ENCODE measurements around the gene PPIAL4G. TPM values are rescaled to one million over a fixed set of nuclear protein-coding genes. Genes with fewer than 3 reads are reported as not detected.
A peak's percentile ranks its signal among the peaks of the same experiment; 100 is the strongest.
"Not testable (repeated sequence)": the region's sequence is repeated elsewhere in the genome, so short reads cannot be mapped to it uniquely, and the experiment has no call there.

The PPIAL4G gene
- total and polyA plus RNA-seq, 2 of the 13 experiments (the other 11 are each of a cell fraction or from before 2014, with no cell fraction given) = not detected

- POLR2A ChIA-PET; H4K20me1 ChIP-seq (ENCODE audit: insufficient read depth, low read length); H3K27ac ChIP-seq (ENCODE audit: extremely low read length, insufficient read depth, low read length); BruUV-seq (replicated peaks); in situ Hi-C loops (cut with HindIII; ENCODE audit: extremely low pct_ligation_motif_present, low pct_unique_long_range_greater_than_20kb); intact Hi-C loops (cut with micrococcal nuclease; ENCODE audit: unreplicated experiment); CTCF ChIA-PET (ENCODE audit: low intra/inter-chr PET ratio, low total read pairs); H3K4me1 ChIP-seq (ENCODE audit: insufficient read depth, low read length); ATAC-seq; H3K36me3 ChIP-seq (replicated peaks in 1 of 2; ENCODE audit: control insufficient read depth in 1 of 2, insufficient read depth in 2 of 2, low read length in 2 of 2); H2AFZ ChIP-seq (ENCODE audit: low read length); H3K79me2 ChIP-seq (ENCODE audit: insufficient read depth, low read length); FAIRE-seq; H3K9ac ChIP-seq (ENCODE audit: insufficient read depth, low read depth, low read length); H3K9me3 ChIP-seq (ENCODE audit: low read length); H3K27me3 ChIP-seq (ENCODE audit: control insufficient read depth in 1 of 2, insufficient read depth in 2 of 2, low read length in 2 of 2): not testable (repeated sequence)
- TF ChIP-seq MAF1 (CRISPR knock-in tag; IDR thresholded peaks at IDR 0.05; ENCODE audit: borderline replicate concordance) (peak; percentile 66; the same call in 1 of the 2 replicates), CEBPG (CRISPR knock-in tag; IDR thresholded peaks at IDR 0.05) (peak; percentile 64), HNRNPLL (IDR thresholded peaks at IDR 0.05; ENCODE audit: low read depth, low read length, poor library complexity, severe bottlenecking) (peak; percentile 23), HDAC2 (CRISPR knock-in tag; IDR thresholded peaks at IDR 0.05) (0 out of 2 replicates have a peak, but pooled peaks have one; percentile 17), ZNF264 (CRISPR knock-in tag; IDR thresholded peaks at IDR 0.05) (0 out of 2 replicates have a peak, but pooled peaks have one; percentile 42), SSRP1 (CRISPR knock-in tag; IDR thresholded peaks at IDR 0.05) (0 out of 2 replicates have a peak, but pooled peaks have one; percentile 56), ZNF24 (IDR thresholded peaks at IDR 0.05) (peak; percentile 95), ARID5B (CRISPR knock-in tag; IDR thresholded peaks at IDR 0.05) (peak; percentile 22; the same call in 1 of the 2 replicates), KDM2A (CRISPR knock-in tag; IDR thresholded peaks at IDR 0.05; ENCODE audit: borderline replicate concordance, low read depth) (peak; percentile 74; the same call in 1 of the 2 replicates), HMGXB4 (CRISPR knock-in tag; IDR thresholded peaks at IDR 0.05; ENCODE audit: borderline replicate concordance in 1 of 2, low read depth in 1 of 2) (peak; percentile 35 to 88; a peak in 1 of 4 replicates), SAP130 (CRISPR knock-in tag; IDR thresholded peaks at IDR 0.05; ENCODE audit: low read depth) (peak; percentile 25; the same call in 1 of the 2 replicates), TFDP2 (CRISPR knock-in tag; IDR thresholded peaks at IDR 0.05) (0 out of 2 replicates have a peak, but pooled peaks have one; percentile 15), FOXK1 (CRISPR knock-in tag; IDR thresholded peaks at IDR 0.05; ENCODE audit: borderline replicate concordance, low read depth) (peak; percentile 17; the same call in 1 of the 2 replicates), KDM3A (CRISPR knock-in tag; IDR thresholded peaks at IDR 0.05; ENCODE audit: low read depth) (0 out of 2 replicates have a peak, but pooled peaks have one; percentile 32)
- H3K4me3 ChIP-seq (replicated peaks in 1 of 3; ENCODE audit: insufficient read depth in 1 of 3, low read depth in 2 of 3, low read length in 3 of 3) = peak overlapping the region in 1 of 3 experiments; percentile 10; a peak in 2 of 6 replicates
- 6% methylated on average over 4 of the region's 25 CpGs for WGBS (ENCODE audit: low lambda C conversion rate)
- DNase-seq (ENCODE audit: low spot score) = peak; percentile 59
- H3K4me2 ChIP-seq (ENCODE audit: low read depth, low read length) = 0 out of 2 replicates have a peak overlapping the region, but pooled peaks have one; percentile 12
Measured at GRCh38 chr1:148529101-148529567, 46.0 kb upstream of the PPIAL4G start.
